ENCODE results near the gene REM2. TPM values are rescaled to one million over a fixed set of nuclear protein-coding genes. Genes with fewer than 3 reads are reported as not detected.
"Not testable (repeated sequence)": the region's sequence is repeated elsewhere in the genome, so short reads cannot be mapped to it uniquely, and the experiment has no call there.

The REM2 gene
- total and polyA plus RNA-seq, 2 of the 4 experiments (the other 2 are of a cell fraction): under 0.01 to 0.07 TPM

GRCh38 chr14:22860377-22860776 is 22.6 kb upstream of the REM2 start:
- H3K27me3 ChIP-seq (ENCODE audit: control insufficient read depth, insufficient read depth, low read length); H2AFZ ChIP-seq (replicated peaks; ENCODE audit: low read length, poor library complexity); POLR2A ChIA-PET (ENCODE audit: unreplicated experiment); H3K4me1 ChIP-seq (ENCODE audit: control insufficient read depth, insufficient read depth, low read length); H3K9me1 ChIP-seq (ENCODE audit: insufficient read depth, low read length); H2AK5ac ChIP-seq (ENCODE audit: low read depth, low read length); H2BK5ac ChIP-seq (ENCODE audit: low read depth, low read length, poor library complexity, severe bottlenecking); H3K9me3 ChIP-seq (ENCODE audit: control insufficient read depth, insufficient read depth, low read length); DNase-seq; H3K14ac ChIP-seq (replicated peaks; ENCODE audit: low read depth, low read length); H3K36me3 ChIP-seq (ENCODE audit: control insufficient read depth, insufficient read depth, low read length); H3K4me2 ChIP-seq (ENCODE audit: low read depth, low read length); H3K23ac ChIP-seq (ENCODE audit: low read depth, low read length); H3K4me3 ChIP-seq (ENCODE audit: insufficient read depth, low read depth, low read length); intact Hi-C loops (cut with micrococcal nuclease); H3K18ac ChIP-seq (ENCODE audit: low read depth, low read length); H4K91ac ChIP-seq (ENCODE audit: insufficient read depth, low read depth, low read length); H2BK20ac ChIP-seq (ENCODE audit: low read depth, low read length); H3K27ac ChIP-seq (ENCODE audit: insufficient read depth, low read length); H3K9ac ChIP-seq (ENCODE audit: low read depth, low read length); H3K4ac ChIP-seq (ENCODE audit: low read depth, low read length); ATAC-seq (ENCODE audit: low read depth); dilution Hi-C loops (cut with HindIII; ENCODE audit: low sequenced_read_pairs, unreplicated experiment); H2BK120ac ChIP-seq (ENCODE audit: low read depth, low read length); H3K79me1 ChIP-seq (ENCODE audit: low read depth in 1 of 2, low read length in 2 of 2); H2BK15ac ChIP-seq (ENCODE audit: low read depth, low read length); H4K5ac ChIP-seq (ENCODE audit: low read depth, low read length); H4K20me1 ChIP-seq (ENCODE audit: insufficient read depth, low read length); H4K8ac ChIP-seq (ENCODE audit: low read depth in 2 of 2, low read length in 2 of 2); H3K56ac ChIP-seq (ENCODE audit: extremely low read depth, insufficient read depth, low read length); H2AK9ac ChIP-seq (replicated peaks; ENCODE audit: low read depth, low read length, poor library complexity); BruUV-seq (replicated peaks): not testable (repeated sequence)
- CTCF ChIA-PET: interaction anchor here (0.9 to 1.6 kb wide), 4 partner anchors 11 to 289 kb away, joined by 3 to 7 read pairs (median 4); partner anchors contain the start of gene LRP10
- no CpG with 5 or more reads among the region's 3 CpGs for WGBS, 2 experiments (ENCODE audit: extremely low coverage in 2 of 2, insufficient read length in 1 of 2)
- in situ Hi-C loops (cut with MboI; ENCODE audit: low sequenced_read_pairs): loop anchor here (25.0 kb wide), 1 partner anchor 473 kb away; no protein-coding TSS in a partner anchor
